ENCODE data around the gene MYLK4.

MYLK4 gene

DNA sequence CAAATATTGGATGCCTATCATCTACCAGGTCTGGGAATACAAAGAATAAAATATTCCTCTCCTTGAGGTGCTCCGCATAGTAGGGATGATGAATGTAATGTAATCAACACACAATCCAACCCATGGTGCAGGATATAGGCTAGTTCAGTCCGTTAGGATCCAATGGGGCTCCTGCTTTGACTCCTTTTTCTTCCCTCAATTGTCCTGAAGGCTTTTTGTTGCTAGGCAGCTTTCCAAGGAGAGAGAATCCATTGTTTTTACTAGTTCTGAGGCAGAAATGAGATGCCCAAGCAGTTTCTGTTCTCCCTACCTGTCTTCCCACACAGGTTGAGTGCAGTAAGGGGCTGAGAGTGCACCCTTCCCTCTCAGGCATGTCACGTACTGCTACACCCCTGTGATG is 26.5 kb upstream of the MYLK4 start:
- peaks cover 17 to 34% (median 28%) of the 10 kb centered on the region in 3 donors for H3K36me3 ChIP-seq
- intact Hi-C loops (cut with DNase I; ENCODE audit: low total_unique reads): no loop called here
- TF ChIP-seq, protein P1, sequence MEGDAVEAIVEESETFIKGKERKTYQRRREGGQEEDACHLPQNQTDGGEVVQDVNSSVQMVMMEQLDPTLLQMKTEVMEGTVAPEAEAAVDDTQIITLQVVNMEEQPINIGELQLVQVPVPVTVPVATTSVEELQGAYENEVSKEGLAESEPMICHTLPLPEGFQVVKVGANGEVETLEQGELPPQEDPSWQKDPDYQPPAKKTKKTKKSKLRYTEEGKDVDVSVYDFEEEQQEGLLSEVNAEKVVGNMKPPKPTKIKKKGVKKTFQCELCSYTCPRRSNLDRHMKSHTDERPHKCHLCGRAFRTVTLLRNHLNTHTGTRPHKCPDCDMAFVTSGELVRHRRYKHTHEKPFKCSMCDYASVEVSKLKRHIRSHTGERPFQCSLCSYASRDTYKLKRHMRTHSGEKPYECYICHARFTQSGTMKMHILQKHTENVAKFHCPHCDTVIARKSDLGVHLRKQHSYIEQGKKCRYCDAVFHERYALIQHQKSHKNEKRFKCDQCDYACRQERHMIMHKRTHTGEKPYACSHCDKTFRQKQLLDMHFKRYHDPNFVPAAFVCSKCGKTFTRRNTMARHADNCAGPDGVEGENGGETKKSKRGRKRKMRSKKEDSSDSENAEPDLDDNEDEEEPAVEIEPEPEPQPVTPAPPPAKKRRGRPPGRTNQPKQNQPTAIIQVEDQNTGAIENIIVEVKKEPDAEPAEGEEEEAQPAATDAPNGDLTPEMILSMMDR (IDR thresholded peaks at IDR 0.05): no peak

DNA sequence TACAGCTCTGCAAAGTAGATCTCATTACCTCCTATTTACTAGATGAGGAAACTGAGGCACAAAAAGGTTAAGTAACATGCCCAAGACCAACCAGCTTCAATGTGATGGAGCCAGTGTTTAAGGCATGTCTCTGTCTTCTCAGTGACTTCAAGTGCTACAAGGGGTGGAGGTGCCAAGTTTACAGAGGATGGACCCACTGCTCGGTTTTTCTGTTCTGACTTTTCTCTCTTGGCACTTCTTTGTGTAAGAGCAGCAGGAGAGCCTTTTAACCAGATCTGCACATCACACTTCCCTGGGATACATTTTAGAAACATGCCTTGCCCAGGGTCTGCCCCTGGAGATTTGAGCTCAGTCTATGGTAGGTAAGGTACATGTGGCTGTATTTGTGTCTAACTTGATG is 24.3 kb upstream of the MYLK4 start:
- no peaks in the 10 kb centered on the region for H3K27me3 ChIP-seq
- H3K27ac ChIP-seq: no peak overlapping the region
- no peak for DNase-seq
- peaks cover 7 to 29% (median 15%) of the 10 kb centered on the region in 3 donors for H3K36me3 ChIP-seq
- H3K4me1 ChIP-seq: peaks cover 0 to 72% (median 29%) of the 10 kb centered on the region in 4 donors
- H3K9me3 ChIP-seq: no peaks in the 10 kb centered on the region
- no peak overlapping the region for H3K4me3 ChIP-seq
- TF ChIP-seq, protein P1 (IDR thresholded peaks at IDR 0.05): no peak
- intact Hi-C loops (cut with DNase I; ENCODE audit: low total_unique reads): no loop called here

More for the DNA sequence above, 26.5 kb upstream of the MYLK4 start:
- H3K27ac ChIP-seq: no peak overlapping the region
- H3K4me1 ChIP-seq: peaks cover 0 to 57% (median 23%) of the 10 kb centered on the region in 4 donors
- H3K4me3 ChIP-seq: no peak overlapping the region
- H3K27me3 ChIP-seq: no peaks in the 10 kb centered on the region
- DNase-seq: no peak
- H3K9me3 ChIP-seq: no peaks in the 10 kb centered on the region

DNA sequence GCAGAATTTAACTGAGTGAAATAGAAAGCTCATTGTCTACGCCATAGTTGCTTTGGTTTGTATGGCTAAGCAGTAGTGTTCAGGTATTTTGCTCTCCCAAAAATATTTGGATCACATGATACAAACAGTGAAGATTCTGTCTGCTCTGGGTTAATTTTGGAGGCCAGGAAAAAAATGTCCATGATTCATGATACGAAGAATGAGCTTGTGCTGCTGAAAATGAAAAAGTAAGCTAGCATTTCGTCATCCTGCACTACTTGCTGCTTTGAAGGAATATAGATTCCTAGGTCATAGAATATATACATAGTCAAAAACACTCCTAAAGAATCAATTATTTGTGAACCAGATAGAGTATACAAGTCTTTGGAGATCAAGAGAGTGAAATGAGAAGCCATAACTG is 22.7 kb upstream of the MYLK4 start:
- Histone ChIP-seq H3K27ac (peak overlapping the region in 1 of 2 donors; percentile 39), H3K27me3 (no peaks in the 10 kb centered on the region), H3K4me1 (peaks cover 0 to 88% (median 34%) of the 10 kb centered on the region in 4 donors), H3K4me3 (no peak overlapping the region), H3K36me3 (peaks cover 0 to 19% (median 7%) of the 10 kb centered on the region in 3 donors), H3K9me3 (no peaks in the 10 kb centered on the region)
- TF ChIP-seq, protein P1 (IDR thresholded peaks at IDR 0.05): no peak
- intact Hi-C loops (cut with DNase I; ENCODE audit: low total_unique reads): no loop called here
- no peak for DNase-seq

DNA sequence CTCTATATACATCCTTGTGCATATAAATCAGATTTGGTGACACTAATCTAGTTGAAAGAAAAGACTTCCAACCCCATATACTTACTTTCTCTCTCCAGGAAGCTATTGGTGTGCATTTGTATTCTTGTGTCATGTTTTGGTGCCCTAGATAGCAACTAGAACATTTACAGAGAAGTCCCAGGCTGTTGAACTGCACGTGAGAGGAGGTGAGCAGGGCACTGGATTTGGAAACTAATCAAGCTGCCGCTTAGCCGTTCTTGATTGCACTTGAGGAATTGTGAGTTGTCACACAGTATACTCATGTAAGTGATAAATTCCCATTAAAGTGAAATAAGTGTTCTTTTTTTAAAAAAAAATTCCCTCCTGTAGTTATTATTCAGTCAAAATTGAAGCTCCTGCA is 22.1 kb upstream of the MYLK4 start:
- Histone ChIP-seq H3K4me1 (peaks cover 0 to 91% (median 36%) of the 10 kb centered on the region in 4 donors), H3K27me3 (no peaks in the 10 kb centered on the region), H3K4me3 (no peak overlapping the region), H3K27ac (peak overlapping the region in 1 of 2 donors; percentile 39), H3K9me3 (no peaks in the 10 kb centered on the region), H3K36me3 (peaks cover 0 to 19% (median 7%) of the 10 kb centered on the region in 3 donors)
- TF ChIP-seq, protein P1 (IDR thresholded peaks at IDR 0.05): no peak
- DNase-seq: no peak
- intact Hi-C loops (cut with DNase I; ENCODE audit: low total_unique reads): no loop called here

DNA sequence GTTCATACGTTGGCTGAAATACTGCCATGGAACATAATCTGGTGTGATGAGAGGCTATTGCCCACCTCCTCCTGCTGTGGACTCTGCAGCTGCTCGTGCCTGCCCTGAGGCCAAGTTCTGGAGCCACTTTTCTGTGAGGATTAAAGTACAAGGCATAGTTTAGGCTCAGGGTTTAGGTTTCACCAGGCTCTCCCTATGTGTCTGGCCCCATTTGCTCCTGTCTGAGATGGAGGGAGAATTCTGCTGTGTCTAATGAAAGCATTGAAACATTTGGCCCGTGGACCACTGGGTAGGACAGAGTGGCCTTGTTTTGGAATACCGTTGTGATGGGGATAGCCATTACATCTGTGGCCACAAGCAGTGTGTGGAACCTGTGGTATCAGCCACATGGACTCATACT is 20.4 kb upstream of the MYLK4 start:
- intact Hi-C loops (cut with DNase I; ENCODE audit: low total_unique reads): no loop called here
- DNase-seq: no peak
- Histone ChIP-seq H3K27ac (peak overlapping the region in 1 of 2 donors; percentile 40), H3K4me1 (peaks cover 0 to 82% (median 39%) of the 10 kb centered on the region in 4 donors), H3K27me3 (no peaks in the 10 kb centered on the region), H3K4me3 (no peak overlapping the region), H3K9me3 (no peaks in the 10 kb centered on the region), H3K36me3 (peaks cover 0 to 19% (median 7%) of the 10 kb centered on the region in 3 donors)
- TF ChIP-seq, protein P1 (IDR thresholded peaks at IDR 0.05): no peak

DNA sequence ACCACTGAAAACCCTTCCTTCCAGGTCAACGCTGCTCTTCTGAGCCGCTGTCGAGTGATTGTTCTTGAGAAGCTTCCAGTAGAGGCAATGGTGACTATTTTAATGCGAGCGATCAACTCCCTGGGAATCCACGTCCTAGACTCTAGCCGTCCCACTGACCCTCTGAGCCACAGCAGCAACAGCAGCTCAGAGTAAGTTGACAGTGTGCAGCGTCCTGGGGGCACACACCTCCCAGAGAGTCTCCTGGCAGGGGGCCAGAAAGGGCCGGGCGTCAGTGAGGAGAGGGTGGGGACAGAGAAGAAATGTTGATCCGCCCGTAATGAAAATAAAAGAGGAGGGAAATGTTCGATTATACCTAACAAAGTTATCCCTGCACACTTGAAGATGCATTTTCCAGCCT is 19.4 kb upstream of the MYLK4 start:
- intact Hi-C loops (cut with DNase I; ENCODE audit: low total_unique reads): no loop called here
- Histone ChIP-seq H3K27me3 (no peaks in the 10 kb centered on the region), H3K4me3 (peak overlapping the region in 1 of 2 donors; percentile 4), H3K27ac (peak overlapping the region in 1 of 2 donors; percentile 40), H3K4me1 (peaks cover 0 to 73% (median 35%) of the 10 kb centered on the region in 4 donors), H3K9me3 (no peaks in the 10 kb centered on the region), H3K36me3 (peaks cover 0 to 19% (median 7%) of the 10 kb centered on the region in 3 donors)
- no peak for DNase-seq
- TF ChIP-seq, protein P1 (IDR thresholded peaks at IDR 0.05): no peak
